ENCODE measurements around the gene HYAL1.

The HYAL1 gene, protein sequence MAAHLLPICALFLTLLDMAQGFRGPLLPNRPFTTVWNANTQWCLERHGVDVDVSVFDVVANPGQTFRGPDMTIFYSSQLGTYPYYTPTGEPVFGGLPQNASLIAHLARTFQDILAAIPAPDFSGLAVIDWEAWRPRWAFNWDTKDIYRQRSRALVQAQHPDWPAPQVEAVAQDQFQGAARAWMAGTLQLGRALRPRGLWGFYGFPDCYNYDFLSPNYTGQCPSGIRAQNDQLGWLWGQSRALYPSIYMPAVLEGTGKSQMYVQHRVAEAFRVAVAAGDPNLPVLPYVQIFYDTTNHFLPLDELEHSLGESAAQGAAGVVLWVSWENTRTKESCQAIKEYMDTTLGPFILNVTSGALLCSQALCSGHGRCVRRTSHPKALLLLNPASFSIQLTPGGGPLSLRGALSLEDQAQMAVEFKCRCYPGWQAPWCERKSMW

DNA sequence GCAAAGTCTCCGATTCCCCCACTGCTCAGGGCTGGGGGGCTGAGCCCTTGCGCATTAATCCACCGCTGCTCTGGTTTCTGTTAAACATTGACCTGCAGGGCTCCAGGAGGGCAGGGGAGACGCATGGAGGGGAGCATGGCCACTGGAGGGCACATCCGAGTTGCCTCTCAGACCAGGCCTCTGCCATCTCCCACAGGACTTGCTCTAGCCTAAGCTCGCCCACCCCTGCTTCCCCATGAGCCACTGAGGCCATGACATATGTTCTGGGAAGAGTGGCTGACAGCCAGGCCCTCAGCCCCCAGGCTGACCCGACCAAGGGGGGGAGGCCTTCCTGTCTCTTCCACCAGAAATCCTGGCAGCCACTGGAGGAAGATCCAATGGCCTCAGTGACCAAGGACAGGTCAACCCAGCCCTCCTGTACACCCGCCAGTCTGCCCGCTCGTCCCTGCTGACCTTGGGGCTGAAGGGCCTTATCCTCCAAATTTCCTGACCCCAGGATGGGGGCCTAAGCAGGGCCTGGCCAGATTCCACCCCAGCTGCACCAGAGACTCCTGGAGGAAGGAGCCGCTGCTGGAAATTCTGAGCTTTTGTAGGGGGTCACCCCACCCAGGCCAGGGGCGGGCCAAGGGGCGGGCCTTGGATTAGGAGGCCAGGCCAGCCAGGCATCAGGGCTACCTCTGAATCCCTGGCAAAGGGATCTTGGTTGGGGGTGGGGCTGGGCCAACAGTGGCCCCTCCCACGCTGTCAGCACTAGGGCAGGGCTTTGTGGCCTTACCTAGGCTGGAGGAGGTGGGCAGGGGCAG, at the start of gene HYAL1:
Gene HYAL1 (minus strand): TSS at position 562 of the 803 bp plus-strand sequence. CDS start 618 bp downstream, outside the sequence.
- DNase-seq (ENCODE audit: low read depth), result no peak

DNA sequence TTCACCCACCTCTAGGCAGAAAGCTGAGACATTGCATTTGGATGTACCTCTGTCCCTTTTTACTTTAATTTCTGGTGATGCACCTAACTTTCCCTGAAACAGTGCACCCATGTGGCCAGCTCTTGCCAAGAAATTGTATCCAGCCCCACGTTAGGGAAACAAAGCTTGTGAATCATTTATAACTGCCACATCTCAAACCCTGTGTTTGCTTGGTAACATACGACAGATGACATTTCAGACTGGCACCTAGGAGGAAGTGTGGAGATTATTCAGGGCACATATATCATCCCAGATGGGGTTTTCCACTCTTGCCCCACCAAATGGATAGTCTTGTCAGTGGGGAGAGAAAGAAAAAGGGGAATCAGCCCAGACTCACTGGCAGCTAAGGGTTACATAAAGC, 49.4 kb upstream of the HYAL1 start:
- DNase-seq (ENCODE audit: low read depth), result no peak

DNA sequence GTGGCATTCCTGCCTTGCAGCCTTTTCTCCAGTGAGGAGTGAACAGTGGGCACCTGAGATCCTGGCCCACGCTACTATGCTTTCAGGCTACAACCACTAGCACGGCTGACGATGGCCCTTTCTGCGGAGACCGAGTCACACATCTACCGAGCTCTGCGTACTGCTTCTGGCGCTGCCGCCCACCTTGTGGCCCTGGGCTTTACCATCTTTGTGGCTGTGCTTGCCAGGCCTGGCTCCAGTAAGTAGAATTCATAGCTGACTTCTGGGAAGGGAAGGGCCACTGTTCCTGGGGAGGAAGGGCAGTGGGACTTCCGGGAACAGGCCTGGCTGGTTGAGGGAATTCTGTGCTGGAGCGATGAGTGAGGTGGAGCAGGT, 47.9 kb upstream of the HYAL1 start:
- DNase-seq (ENCODE audit: low read depth), result no peak

DNA sequence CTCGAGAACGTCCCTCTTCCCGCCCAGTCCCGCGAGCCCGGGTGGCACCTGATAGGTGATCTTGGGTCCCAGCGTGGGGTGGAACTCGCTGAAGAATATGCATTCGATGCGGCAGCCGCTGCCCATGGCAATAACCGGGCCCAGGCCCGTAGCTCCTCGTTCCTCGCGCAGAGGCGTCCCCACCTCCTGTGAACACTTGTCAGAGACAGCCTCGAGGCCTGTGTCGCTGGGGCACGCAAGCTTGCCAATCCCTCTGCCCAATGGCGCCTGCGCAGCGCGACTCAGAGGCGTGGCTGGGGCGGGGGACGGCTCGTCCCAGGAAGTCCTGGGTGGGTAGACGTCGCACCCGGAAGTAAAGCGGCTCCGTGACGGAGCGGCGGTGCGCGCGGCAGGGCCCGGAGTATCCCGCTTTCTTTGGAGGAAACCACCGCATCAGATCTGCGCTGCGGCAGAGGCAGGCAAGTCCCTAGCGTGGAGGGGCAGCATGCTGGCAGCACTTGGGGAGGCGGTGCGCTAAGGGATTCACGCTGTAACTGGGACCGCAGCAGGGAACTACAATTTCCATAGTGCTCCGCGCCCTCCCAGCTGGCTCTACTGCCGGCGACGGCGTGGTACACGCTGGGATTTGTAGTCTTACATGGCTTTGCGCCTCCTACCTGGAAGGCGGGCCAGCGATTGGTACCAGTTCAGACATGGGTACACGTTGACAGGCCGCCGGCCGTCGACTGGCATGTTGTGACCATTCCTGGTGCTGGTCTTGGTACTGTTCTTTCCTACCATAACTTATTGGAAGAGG, 47.4 kb upstream of the HYAL1 start, which contains the start of the genes CYB561D2 and NPRL2:
Gene CYB561D2 (plus strand): TSS at position 336 of the 796 bp plus-strand sequence. CDS start 572 bp downstream, outside the sequence.
Gene NPRL2 (minus strand): TSS at position 249 of the 796 bp plus-strand sequence. CDS start 123 bp downstream, at position 126.
- DNase-seq (ENCODE audit: low read depth), result peak; percentile 100

DNA sequence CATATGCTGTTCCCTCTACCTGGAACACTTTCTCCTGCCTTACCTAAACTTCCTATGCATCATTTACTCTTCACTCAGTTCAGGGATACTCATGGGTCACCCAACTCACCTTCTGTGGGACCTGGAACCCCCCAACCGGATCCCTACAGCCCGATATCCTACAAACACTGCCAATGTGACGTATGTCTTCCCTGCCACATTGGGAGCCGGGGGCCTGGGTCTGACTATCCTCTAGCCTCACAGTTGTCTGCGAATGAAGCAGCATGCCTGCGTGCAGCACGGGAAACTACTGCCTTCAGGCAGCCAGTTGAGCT, 46.8 kb upstream of the HYAL1 start:
- no peak for DNase-seq (ENCODE audit: low read depth)

DNA sequence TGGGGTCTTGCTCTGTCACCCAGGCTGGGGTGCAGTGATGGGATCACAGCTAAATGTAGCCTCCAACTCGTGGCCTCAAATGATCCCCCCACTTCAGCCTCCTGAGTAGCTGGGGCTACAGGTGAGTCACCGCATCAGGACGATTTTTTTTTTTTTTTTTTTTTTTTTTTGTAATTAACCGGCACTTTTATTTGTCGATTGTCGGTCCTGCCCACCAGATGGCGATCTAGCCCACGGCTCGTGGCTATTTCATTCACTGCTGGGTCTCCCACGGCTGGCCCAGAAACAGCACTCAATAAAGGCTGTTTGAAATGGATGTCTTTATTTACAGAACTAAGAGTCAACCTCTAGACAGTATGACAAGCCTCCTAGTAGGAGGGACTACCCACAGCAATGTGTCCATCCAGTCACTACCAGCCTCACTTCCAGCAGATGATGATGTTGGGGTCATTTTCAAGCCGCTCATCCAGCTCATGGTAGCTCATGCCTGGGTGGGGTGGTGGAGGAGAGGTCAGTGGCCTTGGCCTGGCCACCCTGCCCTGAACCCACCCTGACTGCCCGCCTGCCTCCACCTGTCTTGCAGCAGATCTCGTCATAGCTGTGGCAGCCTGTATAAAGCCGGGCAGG, 43.9 kb upstream of the HYAL1 start:
- DNase-seq (ENCODE audit: low read depth), result peak; percentile 60

DNA sequence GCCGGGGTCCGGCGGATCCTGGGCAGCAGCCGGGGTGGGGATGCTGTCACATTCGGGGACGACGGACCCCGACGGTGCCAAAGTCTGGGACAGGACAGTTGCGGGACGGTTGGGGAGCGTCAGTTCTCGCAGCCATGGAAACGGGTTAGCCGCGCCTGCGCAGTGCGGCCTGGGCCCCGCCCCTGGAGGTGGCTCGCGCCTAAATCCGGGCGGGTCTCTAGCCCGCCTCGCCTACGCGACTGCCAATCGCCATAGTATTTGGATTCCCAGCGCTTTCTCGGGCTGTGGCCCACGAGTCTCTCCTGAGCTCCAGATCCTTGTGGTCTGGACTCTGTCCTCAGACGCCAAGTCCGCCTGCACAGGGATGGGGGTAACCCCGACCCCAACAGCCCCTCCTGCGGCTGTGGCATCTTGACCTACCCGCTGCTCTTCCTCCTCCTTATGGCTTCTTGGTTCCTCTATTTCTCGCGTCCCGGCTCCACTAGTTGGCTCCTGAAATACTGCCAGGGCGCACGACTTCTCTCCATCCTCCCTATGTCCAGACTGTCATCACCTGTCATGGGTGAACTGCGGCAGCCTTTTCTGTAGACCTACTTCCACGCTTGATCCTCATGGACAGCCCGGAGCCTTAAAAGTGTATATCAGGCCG, 42.3 kb upstream of the HYAL1 start, which contains the start of gene ZMYND10:
Gene ZMYND10 (minus strand): TSS at position 147 of the 649 bp plus-strand sequence. CDS start 153 bp downstream, outside the sequence.
- peak; percentile 49 for DNase-seq (ENCODE audit: low read depth)

DNA sequence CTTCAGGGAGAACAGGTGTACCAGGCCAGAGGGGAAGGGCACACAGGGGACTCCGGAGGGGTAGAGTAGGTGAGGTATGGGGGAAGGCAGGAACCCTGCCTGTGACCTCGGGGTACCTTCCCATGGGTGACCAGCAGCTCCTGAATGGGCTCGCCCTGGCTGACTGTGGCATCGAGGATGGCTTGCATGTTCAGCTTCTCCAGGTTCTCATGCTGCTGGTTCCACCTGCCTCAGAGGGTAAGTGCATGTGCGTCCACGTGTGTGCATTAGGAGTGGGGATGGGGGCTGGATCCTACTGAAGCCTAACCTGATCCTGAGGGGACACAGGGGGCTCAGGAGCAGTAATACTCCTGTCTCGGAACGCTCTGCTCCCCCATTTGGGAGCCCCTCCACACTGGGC, 41.6 kb upstream of the HYAL1 start:
- DNase-seq (ENCODE audit: low read depth), result no peak

DNA sequence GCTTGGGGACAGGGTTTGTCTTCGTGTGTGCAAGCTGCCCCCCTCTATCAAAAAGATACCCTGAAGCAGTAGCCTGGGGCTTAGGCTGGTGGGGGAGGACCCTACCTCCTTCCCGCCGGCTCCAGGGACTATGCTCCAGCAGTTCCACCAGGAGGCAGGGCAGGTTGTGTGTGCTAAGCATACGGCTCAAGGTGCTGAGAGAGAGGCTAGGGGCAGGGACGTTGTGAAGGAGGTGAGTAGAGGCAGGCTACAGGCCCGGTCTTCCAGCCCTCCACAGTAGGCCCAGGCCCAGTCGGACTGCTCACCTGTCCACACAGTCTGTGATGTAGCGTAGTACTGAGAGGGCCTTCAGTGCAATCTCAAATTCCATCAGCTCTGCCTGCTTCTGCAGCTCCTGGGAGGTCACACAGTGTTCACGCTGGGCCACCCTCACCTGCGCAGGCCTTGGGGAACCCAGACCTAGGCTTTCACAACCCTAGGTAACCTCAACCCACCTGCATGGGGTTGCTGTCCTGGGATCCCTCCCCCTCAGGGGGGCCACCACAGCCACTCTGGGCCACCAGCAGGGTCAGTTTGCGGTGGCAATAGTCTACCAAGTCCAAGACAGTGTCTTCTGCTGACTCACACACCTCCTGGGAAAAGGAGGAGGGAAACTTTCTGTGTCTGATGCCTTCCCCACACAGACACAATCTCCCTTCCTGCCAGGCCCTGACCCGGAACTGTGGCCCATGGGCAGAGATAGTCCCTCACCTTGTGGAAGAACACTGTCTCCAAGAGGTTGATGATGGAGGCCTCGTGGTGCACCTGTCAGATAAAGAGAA, 39.6 kb upstream of the HYAL1 start:
- DNase-seq (ENCODE audit: low read depth), result no peak

DNA sequence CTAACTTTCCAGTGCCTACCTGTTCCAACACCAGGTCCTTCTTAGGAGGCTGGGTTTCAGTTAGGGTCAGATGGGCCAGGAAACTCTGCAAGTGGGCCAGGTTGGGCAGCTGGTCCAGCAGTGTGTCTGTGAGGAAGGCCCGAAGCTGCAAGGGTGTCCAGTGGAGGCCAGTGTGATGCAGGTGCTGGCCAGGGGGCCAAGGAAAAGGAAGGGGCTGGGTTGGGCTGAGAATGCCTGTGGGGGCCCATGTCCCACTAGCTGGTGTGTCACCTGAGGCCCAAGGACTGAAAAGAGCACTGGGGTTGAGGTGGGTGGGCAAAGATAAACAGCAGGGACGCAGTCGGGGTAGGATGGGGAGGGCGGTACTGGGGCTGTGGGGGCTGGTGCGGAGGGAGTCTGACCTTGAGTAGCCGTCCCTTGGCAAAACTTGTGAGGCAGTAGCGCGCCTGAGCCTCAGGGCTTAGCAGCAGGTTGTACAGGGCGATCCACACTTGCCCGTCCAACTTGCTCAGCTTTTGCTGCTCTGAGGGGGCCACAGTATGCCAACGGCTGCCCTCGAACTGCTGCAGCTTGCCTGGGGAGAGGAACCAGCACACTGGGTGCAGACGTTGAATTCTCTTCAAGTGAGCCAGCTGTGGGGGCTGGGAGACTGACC, 38.7 kb upstream of the HYAL1 start:
- DNase-seq (ENCODE audit: low read depth), result no peak

DNA sequence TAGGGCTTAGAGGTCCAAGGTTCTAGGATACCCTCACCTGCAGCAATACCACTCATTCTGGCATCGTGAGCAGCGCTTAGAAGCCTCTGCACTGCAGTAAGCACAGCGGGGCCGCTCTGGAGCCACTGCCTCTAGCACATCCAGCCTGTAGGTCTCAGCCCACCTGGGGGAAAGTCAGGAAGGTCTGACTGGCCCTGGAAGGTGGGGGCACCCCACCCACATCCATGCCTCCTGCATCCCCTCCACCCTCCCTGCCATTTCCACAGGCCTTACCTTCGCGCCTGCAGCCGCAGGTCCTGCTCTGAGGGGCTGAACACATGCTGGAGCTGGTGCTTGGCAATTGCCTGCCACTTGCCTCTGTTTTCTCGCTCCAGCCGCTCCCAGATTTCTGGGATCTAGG, 38.2 kb upstream of the HYAL1 start:
- no peak for DNase-seq (ENCODE audit: low read depth)

DNA sequence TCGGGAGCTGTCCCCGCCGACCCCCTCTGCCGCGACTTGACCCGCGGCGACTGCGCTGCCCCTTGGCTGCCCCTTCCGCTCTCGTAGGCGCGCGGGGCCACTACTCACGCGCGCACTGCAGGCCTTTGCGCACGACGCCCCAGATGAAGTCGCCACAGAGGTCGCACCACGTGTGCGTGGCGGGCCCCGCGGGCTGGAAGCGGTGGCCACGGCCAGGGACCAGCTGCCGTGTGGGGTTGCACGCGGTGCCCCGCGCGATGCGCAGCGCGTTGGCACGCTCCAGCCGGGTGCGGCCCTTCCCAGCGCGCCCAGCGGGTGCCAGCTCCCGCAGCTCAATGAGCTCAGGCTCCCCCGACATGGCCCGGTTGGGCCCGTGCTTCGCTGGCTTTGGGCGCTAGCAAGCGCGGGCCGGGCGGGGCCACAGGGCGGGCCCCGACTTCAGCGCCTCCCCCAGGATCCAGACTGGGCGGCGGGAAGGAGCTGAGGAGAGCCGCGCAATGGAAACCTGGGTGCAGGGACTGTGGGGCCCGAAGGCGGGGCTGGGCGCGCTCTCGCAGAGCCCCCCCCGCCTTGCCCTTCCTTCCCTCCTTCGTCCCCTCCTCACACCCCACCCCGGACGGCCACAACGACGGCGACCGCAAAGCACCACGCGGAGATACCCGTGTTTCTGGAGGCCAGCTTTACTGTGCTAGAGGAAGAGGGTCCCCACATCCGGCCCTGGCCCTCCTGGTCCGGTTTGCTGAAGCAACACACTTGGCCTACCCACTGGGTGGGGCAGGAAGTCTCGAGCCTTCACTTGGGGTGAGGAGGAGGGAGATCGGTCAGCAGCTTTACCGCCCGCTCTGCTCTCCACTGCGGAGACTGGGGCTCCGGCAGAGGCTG, 37.3 kb upstream of the HYAL1 start, which contains the start of gene RASSF1:
Gene RASSF1 (minus strand): TSS at position 389 of the 882 bp plus-strand sequence. CDS start 31 bp downstream, at position 358.
- peak; percentile 48 for DNase-seq (ENCODE audit: low read depth)

DNA sequence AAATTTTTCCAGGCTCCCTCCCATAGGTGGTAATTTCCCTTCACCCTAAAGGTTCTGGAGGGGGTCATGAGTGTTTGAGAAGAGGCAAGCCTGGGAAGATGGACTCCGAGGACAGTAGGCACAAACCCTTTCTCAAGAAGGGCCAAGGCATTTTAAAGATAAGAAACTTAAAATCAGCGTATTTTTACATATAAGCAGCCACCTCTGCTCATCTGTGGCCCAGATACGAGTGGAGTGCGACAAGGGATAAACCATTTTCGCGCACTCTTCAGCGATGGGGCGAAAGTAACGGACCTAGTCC, 36.7 kb upstream of the HYAL1 start:
- no peak for DNase-seq (ENCODE audit: low read depth)

DNA sequence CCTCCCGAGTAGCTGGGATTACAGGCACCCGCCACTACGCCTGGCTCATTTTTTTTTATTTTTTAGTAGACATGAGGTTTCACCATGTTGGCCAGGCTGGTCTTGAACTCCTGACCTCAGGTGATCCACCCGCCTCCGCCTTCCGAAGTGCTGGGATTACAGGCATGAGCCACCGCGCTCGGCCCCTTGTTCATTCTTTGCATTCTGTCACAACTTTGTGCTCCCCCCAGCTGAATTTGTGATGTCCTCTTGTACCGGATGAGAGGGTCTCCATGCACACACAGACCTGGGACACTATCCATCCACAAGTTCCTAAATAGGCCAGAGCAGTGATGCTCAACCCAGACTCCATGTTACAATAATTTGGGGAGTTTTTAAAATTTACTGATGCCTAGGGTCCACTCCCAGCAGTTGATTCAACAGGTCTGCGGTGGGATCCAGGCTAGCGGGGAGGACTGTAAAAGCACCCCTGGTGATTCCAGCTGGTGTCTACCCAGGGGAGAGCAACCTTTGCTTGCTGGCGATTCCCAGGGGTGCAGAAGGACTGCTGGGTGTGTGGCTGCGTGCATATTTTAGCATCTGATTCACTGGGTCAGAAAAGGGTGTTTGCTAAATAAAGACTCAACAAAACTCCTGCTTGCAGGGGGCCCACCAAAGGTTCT, 36.2 kb upstream of the HYAL1 start:
- DNase-seq (ENCODE audit: low read depth), result no peak

DNA sequence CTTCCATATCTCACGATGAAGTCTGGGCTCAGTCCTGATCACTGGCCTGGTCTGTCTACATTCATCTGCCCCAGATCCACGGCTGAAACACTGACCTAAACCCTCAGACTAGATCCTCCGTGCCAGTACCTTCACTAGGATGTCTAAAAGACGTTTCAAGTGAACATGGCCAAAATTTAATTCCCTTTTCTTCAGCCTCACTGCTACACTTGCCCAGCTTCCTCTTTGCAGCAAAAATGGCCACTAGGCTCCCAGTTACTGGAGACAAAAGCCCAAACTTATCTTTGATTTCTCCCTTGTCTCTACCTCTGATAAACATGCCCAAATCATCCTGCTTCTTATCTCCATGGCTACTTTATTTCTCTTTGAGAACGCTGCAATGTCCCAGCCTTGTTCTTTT, 35.6 kb upstream of the HYAL1 start:
- no peak for DNase-seq (ENCODE audit: low read depth)

DNA sequence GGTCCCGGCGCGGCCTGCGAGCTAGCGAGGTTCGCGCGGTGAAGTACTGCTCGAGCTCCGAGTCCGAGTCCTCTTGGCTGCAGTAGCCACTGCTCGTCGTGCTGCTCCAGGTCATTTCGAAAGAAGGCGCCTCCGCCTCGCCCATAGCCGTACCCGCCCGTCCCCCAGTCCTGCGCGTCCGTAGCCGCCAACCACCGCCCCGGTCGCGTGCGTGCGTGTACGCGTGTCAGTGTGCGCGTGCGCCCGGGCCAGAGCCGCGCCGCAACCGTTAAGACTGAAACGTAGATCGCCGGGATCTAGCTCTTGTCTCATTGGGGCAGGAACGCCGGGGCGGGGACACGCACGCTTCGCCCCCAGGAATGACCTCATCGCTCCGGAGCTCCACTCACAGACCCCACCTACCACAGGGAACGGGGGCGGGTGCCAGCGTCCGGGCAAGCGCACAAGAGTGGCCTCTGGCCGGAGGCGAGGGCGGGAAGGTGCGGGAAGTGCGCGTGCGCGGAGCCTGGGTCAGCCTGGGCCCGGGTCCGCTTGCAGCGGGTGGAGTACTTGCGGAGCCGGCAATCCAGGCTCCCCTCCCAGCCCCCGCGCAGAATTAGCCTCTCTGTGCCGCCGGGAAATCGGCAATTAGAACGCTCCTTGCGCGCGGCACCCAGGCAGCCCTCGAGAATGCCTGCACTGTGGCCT, 33.9 kb upstream of the HYAL1 start:
- DNase-seq (ENCODE audit: low read depth), result peak; percentile 92

DNA sequence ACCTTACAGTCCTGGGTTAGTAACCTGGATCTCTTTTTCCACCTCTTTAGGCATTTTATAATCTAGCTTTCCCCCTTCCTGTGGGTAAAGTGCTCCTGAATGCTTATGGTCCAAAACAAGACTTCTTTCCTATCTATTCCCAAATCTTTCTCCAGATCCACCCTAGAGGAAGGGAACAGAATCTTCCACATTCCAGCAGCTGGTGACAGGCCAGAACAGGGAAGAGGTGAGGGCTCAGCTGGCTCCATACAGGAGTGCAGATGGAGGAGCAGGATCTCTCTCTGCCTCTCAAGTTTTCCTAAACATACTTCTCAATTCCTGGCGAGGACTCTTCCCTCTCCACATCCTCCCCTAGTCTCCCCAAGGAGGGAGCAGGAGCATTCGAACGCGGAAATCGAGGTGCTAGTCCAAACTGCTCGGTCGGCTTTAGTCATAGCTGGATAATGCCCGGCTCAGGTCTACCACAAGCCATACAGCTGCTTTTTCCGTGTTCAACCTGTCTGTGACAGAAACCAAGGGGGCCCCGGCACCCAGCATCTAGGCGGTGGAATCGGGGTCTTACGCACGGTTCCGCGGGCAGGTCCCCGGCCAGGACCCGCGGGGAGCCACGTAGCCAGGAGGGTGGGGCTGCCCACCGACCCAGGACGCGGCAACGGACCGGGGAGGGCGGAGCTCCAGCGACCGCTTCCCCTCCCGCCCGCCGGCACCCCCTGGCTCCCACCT, 33.2 kb upstream of the HYAL1 start:
- DNase-seq (ENCODE audit: low read depth), result no peak

Data from stimulated activated CD8-positive, alpha-beta memory T cell treated with anti-CD3 and anti-CD28 coated beads, Interleukin-12 subunit alpha, Interleukin-12 subunit beta, amount 100 ng/mL, for 4 hours (primary cell).